ENCODE data around the gene ELOA. TPM values are rescaled to one million over a fixed set of nuclear protein-coding genes. Genes with fewer than 3 reads are reported as not detected.

Gene ELOA
- total and polyA plus RNA-seq, 9 of the 15 experiments (the other 6 are each of a cell fraction or from before 2014, with no cell fraction given): 31.9 to 98.6 (median 61.3) TPM

DNA sequence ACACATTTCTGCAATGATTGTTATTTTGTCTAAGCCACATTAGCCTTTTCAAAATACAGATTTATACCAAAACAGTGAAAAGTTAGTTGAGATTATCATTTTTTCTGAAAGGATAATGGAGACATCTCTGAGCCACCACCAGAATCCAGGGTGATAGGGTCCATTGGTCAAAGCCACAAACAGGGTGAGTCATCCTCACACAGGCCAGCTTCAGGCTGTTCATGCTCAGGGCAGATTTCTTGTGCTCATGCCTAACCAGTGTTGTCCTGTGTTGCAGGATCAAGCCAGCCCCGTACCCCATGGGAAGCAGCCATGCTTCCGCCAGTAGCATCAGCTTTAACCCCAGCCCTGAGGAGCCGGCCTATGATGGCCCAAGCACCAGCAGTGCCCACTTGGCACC lies 13.4 kb downstream of the ELOA start:
- ATAC-seq (peak; percentile 47; the same call in 2 of the 3 replicates), DNase-seq (ENCODE audit: extremely low read depth in 1 of 4, low spot score in 3 of 4) (no peak), FAIRE-seq (no peak)
- Histone ChIP-seq H3K9me3 (replicated peaks; ENCODE audit: control insufficient read depth, insufficient read depth, low read depth, low read length) (no peaks in the 10 kb centered on the region), H3K4me2 (ENCODE audit: insufficient read depth, low read length) (no peak overlapping the region), H4K20me1 (replicated peaks; ENCODE audit: control insufficient read depth, insufficient read depth, low read length) (peaks cover 10% of the 10 kb centered on the region), H3K4me3 (no peak overlapping the region), H3K4me1 (replicated peaks in 1 of 2; ENCODE audit: control insufficient read depth in 2 of 2, insufficient read depth in 2 of 2, low read length in 2 of 2) (no peaks in the 10 kb centered on the region), H3K27me3 (ENCODE audit: control insufficient read depth in 2 of 2, insufficient read depth in 2 of 2, low read length in 2 of 2) (no peaks in the 10 kb centered on the region; a peak in 1 of 5 replicates), H3K9ac (ENCODE audit: insufficient read depth in 1 of 2, low read depth in 2 of 2, low read length in 2 of 2) (no peak overlapping the region), H3K9me1 (ENCODE audit: control insufficient read depth, insufficient read depth, low read length) (no peaks in the 10 kb centered on the region), H3K27ac (ENCODE audit: extremely low read depth, low read depth, low read length) (no peak overlapping the region), H2AFZ (ENCODE audit: low read depth, low read length) (no peak overlapping the region), H3K79me2 (ENCODE audit: control insufficient read depth, insufficient read depth, low read length) (peaks cover 7% of the 10 kb centered on the region), H3K36me3 (ENCODE audit: control insufficient read depth, insufficient read depth, low read length) (peaks cover 97% of the 10 kb centered on the region)
- 100% methylated on average over 3 of the region's 3 CpGs for WGBS (ENCODE audit: insufficient coverage, low coverage, missing lambda C conversion rate)
- no TSS peak for BruUV-seq (replicated peaks)
- intact Hi-C loops (cut with micrococcal nuclease): no loop called here
- ChIA-PET POLR2A (interaction anchor here (0.6 to 1.4 kb wide), 3 partner anchors 11 to 37 kb away, joined by 3 to 5 read pairs (median 3); no protein-coding TSS in a partner anchor), CTCF (ENCODE audit: low intra/inter-chr PET ratio) (no interaction called here)
- in situ Hi-C loops (cut with MboI): no loop called here
- no peak for TF ChIP-seq ZNF165 (CRISPR knock-in tag; IDR thresholded peaks at IDR 0.05; ENCODE audit: borderline replicate concordance)
- TF ChIP-seq MXI1 (IDR thresholded peaks at IDR 0.05; ENCODE audit: low read depth, low read length): no peak
- peak; percentile 82 for TF ChIP-seq FOSL1 (tag; conservative IDR thresholded peaks at IDR 0.05)
- TF ChIP-seq, protein P1, sequence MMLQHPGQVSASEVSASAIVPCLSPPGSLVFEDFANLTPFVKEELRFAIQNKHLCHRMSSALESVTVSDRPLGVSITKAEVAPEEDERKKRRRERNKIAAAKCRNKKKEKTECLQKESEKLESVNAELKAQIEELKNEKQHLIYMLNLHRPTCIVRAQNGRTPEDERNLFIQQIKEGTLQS (IDR thresholded peaks at IDR 0.05): peak; percentile 73
- TF ChIP-seq, protein P1 (CRISPR knock-in tag; conservative IDR thresholded peaks at IDR 0.05): no peak
- peak; percentile 80 for TF ChIP-seq JUND (IDR thresholded peaks at IDR 0.05; ENCODE audit: borderline replicate concordance, low read depth, low read length)
- peak; percentile 71; the same call in 2 of the 3 replicates for TF ChIP-seq JUND (tag; IDR thresholded peaks at IDR 0.05; ENCODE audit: borderline replicate concordance, low read depth, low read length)
- no peak for TF ChIP-seq CC2D1A (IDR thresholded peaks at IDR 0.05)
- 0 out of 2 replicates have a peak, but pooled peaks have one; percentile 25 for TF ChIP-seq POLR2G (IDR thresholded peaks at IDR 0.05; ENCODE audit: low read depth, low read length)
- TF ChIP-seq JUN (IDR thresholded peaks at IDR 0.05; ENCODE audit: borderline replicate concordance, low read depth, low read length): 0 out of 2 replicates have a peak, but pooled peaks have one; percentile 30
- TF ChIP-seq JUN (CRISPR knock-in tag; IDR thresholded peaks at IDR 0.05; ENCODE audit: borderline replicate concordance): no peak

Data from K562 (cell line).